ENCODE measurements around the gene PTPA. TPM values are rescaled to one million over a fixed set of nuclear protein-coding genes. Genes with fewer than 3 reads are reported as not detected.
"Not testable (repeated sequence)": the region's sequence is repeated elsewhere in the genome, so short reads cannot be mapped to it uniquely, and the experiment has no call there.

Gene PTPA
- total and polyA plus RNA-seq, 3 experiments from 2014 or later = 15.6 to 116 (median 107) TPM

DNA sequence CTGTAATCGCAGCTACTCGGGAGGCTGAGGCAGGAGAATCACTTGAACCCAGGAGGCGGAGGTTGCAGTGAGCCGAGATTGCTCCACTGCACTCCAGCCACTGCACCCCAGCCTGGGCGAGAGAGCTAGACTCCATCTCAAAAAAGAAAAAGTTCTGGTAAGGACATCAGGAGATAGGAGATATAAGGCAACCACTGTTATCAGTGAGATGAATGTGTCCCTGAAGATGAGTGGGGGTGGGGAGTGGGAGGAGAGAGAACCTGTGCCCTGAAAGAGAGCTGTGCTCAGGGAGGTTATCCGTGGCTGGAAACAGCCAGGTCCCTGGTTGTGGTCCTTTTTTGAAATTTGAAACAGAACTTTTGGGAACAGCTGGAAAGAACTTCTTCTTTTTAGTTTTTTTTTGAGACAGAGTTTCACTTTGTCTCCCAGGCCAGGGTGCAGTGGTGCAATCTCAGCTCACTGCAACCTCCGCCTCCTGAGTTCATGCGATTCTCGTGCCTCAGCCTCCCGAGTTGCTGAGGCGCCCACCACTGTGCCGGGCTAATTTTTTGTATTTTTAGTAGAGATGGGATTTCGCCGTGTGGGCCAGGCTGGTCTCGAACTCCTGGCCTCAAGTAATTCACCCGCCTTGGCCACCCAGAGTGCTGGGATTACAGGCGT lies 2.6 kb downstream of the PTPA start:
- no peak overlapping the region for H3K4me3 ChIP-seq (ENCODE audit: low read length)
- H3K27ac Mint-ChIP-seq = peak overlapping the region in 1 of 8 donors; percentile 87

DNA sequence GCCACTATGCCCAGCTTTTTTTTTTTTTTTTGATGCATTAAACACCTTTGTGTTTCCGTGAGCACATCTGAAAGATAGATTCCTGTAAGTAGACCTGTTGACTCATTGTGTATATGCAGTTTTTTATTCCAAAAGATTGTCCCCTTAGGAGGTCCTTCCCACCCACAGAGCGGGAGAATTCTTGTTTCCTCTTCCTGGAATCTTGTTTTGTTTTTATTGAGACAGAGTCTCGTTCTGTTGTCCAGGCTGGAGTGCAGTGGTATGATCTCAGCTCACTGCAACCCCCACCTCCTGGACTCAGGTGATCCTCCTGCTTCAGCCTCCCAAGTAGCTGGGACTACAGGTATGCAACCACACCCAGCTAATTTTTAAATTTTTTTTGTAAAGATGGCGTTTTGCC lies 7.6 kb downstream of the PTPA start:
- Histone ChIP-seq H3K27me3 (ENCODE audit: insufficient read depth, low read length, poor library complexity, severe bottlenecking) (no peaks in the 10 kb centered on the region), H3K36me3 (ENCODE audit: insufficient read depth, low read length) (peaks cover 16% of the 10 kb centered on the region), H3K4me1 (ENCODE audit: insufficient read depth, low read length) (peaks cover 5% of the 10 kb centered on the region), H3K4me3 (ENCODE audit: low read length) (no peak overlapping the region), H3K9me3 (ENCODE audit: low read length) (no peaks in the 10 kb centered on the region), H3K27ac (ENCODE audit: low read depth, low read length) (no peak overlapping the region)
- Mint-ChIP-seq H3K4me3 (no peak overlapping the region), H3K36me3 (peaks cover 0 to 32% (median 7%) of the 10 kb centered on the region in 3 donors), H3K9me3 (no peaks in the 10 kb centered on the region), H3K4me1 (peaks cover 11 to 19% (median 14%) of the 10 kb centered on the region in 3 donors), H3K27me3 (no peaks in the 10 kb centered on the region), H3K27ac (no peak overlapping the region)
- CTCF ChIA-PET = interaction anchor here (1.5 to 7.3 kb wide), 2 partner anchors 13 to 24 kb away, joined by 4 to 33 read pairs; no protein-coding TSS in a partner anchor
- POLR2A ChIA-PET = interaction anchor here (0.5 kb wide), 1 partner anchor 619 kb away, joined by 3 read pairs; no protein-coding TSS in a partner anchor
- no peak for DNase-seq

More for the DNA sequence above, 2.6 kb downstream of the PTPA start:
- no peak for DNase-seq
- peaks cover 0 to 10% (median 0%) of the 10 kb centered on the region in 3 donors for H3K36me3 Mint-ChIP-seq
- Histone ChIP-seq H3K27ac (ENCODE audit: low read depth, low read length) (no peak overlapping the region), H3K9me3 (ENCODE audit: low read length) (no peaks in the 10 kb centered on the region), H3K36me3 (ENCODE audit: insufficient read depth, low read length) (no peaks in the 10 kb centered on the region), H3K4me1 (ENCODE audit: insufficient read depth, low read length) (peaks cover 20% of the 10 kb centered on the region), H3K27me3 (ENCODE audit: insufficient read depth, low read length, poor library complexity, severe bottlenecking) (no peaks in the 10 kb centered on the region)
- H3K9me3 Mint-ChIP-seq = no peaks in the 10 kb centered on the region
- H3K4me1 Mint-ChIP-seq = peaks cover 24 to 49% (median 26%) of the 10 kb centered on the region in 3 donors
- ChIA-PET CTCF (interaction anchor here (1.6 to 2.6 kb wide), 2 partner anchors 18 to 25 kb away, joined by 5 to 14 read pairs; no protein-coding TSS in a partner anchor), POLR2A (no interaction called here)
- peak overlapping the region in 4 of 7 donors; percentile 15 to 73 (median 36) for H3K4me3 Mint-ChIP-seq
- H3K27me3 Mint-ChIP-seq = no peaks in the 10 kb centered on the region

DNA sequence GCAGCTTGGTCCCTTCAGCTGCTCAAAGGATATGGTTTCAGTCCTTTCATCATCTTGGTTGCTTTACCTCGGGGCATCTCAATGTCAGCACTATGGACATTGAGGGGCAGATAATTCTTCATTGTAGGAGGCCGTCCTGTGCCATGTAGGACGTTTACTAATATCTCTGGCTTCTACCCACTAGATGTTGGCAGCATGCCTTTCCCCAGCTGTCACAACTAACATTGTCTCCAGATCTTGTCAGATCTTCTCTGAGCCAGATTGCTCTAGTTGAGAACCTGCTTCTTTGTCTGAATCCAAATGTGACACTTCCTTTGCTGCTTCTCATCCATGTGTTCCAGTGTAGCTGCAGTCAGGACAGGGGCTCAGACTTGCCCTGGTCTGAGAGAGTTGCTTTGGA lies 10.3 kb downstream of the PTPA start:
- Histone ChIP-seq H3K4me3 (ENCODE audit: low read length) (no peak overlapping the region), H3K9me3 (ENCODE audit: low read length) (no peaks in the 10 kb centered on the region), H3K27me3 (ENCODE audit: insufficient read depth, low read length, poor library complexity, severe bottlenecking) (no peaks in the 10 kb centered on the region), H3K4me1 (ENCODE audit: insufficient read depth, low read length) (no peaks in the 10 kb centered on the region), H3K36me3 (ENCODE audit: insufficient read depth, low read length) (peaks cover 16% of the 10 kb centered on the region), H3K27ac (ENCODE audit: low read depth, low read length) (no peak overlapping the region)
- CTCF ChIA-PET = interaction anchor here (7.3 kb wide), 1 partner anchor 10 kb away, joined by 33 read pairs; no protein-coding TSS in a partner anchor
- Mint-ChIP-seq H3K27me3 (no peaks in the 10 kb centered on the region), H3K27ac (peak overlapping the region in 2 of 8 donors; percentile 40 to 57), H3K4me3 (no peak overlapping the region), H3K4me1 (peaks cover 0 to 4% (median 3%) of the 10 kb centered on the region in 3 donors), H3K9me3 (no peaks in the 10 kb centered on the region), H3K36me3 (peaks cover 0 to 50% (median 11%) of the 10 kb centered on the region in 3 donors)
- POLR2A ChIA-PET = no interaction called here
- DNase-seq = no peak

DNA sequence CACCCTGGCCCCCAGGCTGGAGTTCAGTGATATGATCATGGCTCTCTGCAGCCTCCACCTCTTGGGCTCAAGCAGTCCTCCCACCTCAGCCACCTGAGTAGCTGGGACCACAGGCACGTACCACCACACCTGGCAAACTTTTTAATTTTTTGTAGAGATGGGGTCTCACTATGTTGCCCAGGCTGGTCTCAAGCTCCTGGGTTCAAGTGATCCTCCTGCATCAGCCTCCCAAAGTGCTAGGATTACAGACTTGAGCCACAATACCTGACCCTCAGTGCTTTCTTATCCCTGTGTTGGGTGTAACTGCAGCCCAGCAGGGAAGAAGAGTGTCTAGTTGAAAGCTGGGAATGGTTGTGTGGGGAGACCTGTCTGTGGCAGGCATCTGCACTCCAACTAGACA lies 10.9 kb downstream of the PTPA start:
- H3K36me3 ChIP-seq (ENCODE audit: insufficient read depth, low read length) = peaks cover 16% of the 10 kb centered on the region
- H3K27me3 ChIP-seq (ENCODE audit: insufficient read depth, low read length, poor library complexity, severe bottlenecking) = no peaks in the 10 kb centered on the region
- DNase-seq = no peak
- Mint-ChIP-seq H3K27ac (no peak overlapping the region), H3K36me3 (peaks cover 0 to 56% (median 11%) of the 10 kb centered on the region in 3 donors), H3K9me3 (no peaks in the 10 kb centered on the region), H3K27me3 (no peaks in the 10 kb centered on the region), H3K4me1 (peaks cover 0 to 4% (median 3%) of the 10 kb centered on the region in 3 donors), H3K4me3 (no peak overlapping the region)
- CTCF ChIA-PET = interaction anchor here (1.3 to 7.3 kb wide), 2 partner anchors 9 to 502 kb away, joined by 3 to 33 read pairs; no protein-coding TSS in a partner anchor
- no peaks in the 10 kb centered on the region for H3K4me1 ChIP-seq (ENCODE audit: insufficient read depth, low read length)
- H3K9me3 ChIP-seq (ENCODE audit: low read length) = no peaks in the 10 kb centered on the region
- no peak overlapping the region for H3K4me3 ChIP-seq (ENCODE audit: low read length)
- POLR2A ChIA-PET = no interaction called here
- H3K27ac ChIP-seq (ENCODE audit: low read depth, low read length) = no peak overlapping the region

DNA sequence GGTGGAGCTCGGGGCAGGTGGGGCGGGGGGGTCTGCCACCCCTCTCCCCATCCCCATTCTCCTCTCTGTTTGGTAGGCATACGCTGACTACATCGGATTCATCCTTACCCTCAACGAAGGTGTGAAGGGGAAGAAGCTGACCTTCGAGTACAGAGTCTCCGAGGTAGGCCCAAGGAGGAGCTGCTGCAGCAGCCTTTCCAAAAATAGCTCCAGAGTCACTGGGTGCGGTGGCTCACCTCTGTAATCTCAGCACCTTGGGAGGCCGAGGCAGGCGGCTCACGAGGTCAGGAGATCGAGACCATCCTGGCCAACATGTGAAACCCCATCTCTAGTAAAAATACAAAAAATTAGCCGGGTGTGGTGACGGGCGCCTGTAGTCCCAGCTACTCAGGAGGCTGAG lies 11.8 kb downstream of the PTPA start:
- POLR2A ChIA-PET; H3K9me3 ChIP-seq (ENCODE audit: low read length); DNase-seq; H3K4me1 Mint-ChIP-seq; H3K9me3 Mint-ChIP-seq; H3K27ac ChIP-seq (ENCODE audit: low read depth, low read length); H3K27me3 Mint-ChIP-seq; H3K4me3 ChIP-seq (ENCODE audit: low read length); H3K4me3 Mint-ChIP-seq; H3K4me1 ChIP-seq (ENCODE audit: insufficient read depth, low read length); H3K27me3 ChIP-seq (ENCODE audit: insufficient read depth, low read length, poor library complexity, severe bottlenecking); H3K27ac Mint-ChIP-seq: not testable (repeated sequence)
- H3K36me3 Mint-ChIP-seq = peaks cover 0 to 64% (median 14%) of the 10 kb centered on the region in 3 donors
- peaks cover 24% of the 10 kb centered on the region for H3K36me3 ChIP-seq (ENCODE audit: insufficient read depth, low read length)
- CTCF ChIA-PET = interaction anchor here (0.9 to 7.3 kb wide), 4 partner anchors 8 to 501 kb away, joined by 3 to 33 read pairs (median 4); no protein-coding TSS in a partner anchor

DNA sequence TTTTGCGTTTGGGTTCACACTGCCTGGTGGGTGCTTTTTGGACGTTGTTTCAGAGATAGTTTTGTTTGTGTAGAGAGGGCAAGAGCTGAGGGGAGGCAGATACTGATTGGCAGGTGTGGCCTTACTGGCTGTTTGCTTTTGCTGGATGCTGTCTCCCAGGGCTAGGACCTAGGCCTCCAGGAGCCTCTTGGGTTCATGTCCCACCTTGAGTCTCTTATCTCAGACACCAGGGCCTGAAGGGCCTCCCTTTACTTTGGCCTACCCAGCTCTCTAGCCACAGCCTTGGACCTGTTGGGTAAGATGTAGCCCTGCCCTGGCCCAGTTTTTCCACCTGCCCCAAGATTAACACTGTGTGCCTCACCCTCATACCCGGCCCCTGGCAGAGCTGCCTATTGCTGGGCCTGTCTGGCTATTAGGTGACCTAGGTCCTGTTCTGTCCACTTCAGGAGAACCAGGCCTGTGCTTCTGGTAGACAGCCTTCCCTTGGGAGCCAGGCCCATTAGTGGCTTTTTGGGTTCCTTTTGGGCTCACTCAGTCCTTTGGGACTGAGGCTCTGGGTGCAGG lies 13.4 kb downstream of the PTPA start:
- Histone ChIP-seq H3K9me3 (ENCODE audit: low read length) (no peaks in the 10 kb centered on the region), H3K27ac (ENCODE audit: low read depth, low read length) (no peak overlapping the region), H3K27me3 (ENCODE audit: insufficient read depth, low read length, poor library complexity, severe bottlenecking) (no peaks in the 10 kb centered on the region), H3K4me3 (ENCODE audit: low read length) (no peak overlapping the region), H3K36me3 (ENCODE audit: insufficient read depth, low read length) (peaks cover 24% of the 10 kb centered on the region), H3K4me1 (ENCODE audit: insufficient read depth, low read length) (no peaks in the 10 kb centered on the region)
- Mint-ChIP-seq H3K27ac (peak overlapping the region in 1 of 8 donors; percentile 67), H3K9me3 (no peaks in the 10 kb centered on the region), H3K4me3 (no peak overlapping the region), H3K27me3 (no peaks in the 10 kb centered on the region), H3K4me1 (peaks cover 0 to 4% (median 2%) of the 10 kb centered on the region in 3 donors), H3K36me3 (peaks cover 0 to 74% (median 18%) of the 10 kb centered on the region in 3 donors)
- ChIA-PET CTCF (interaction anchor here (1.2 to 2.1 kb wide), 2 partner anchors 12 to 15 kb away, joined by 4 to 14 read pairs; no protein-coding TSS in a partner anchor), POLR2A (no interaction called here)
- no peak for DNase-seq

DNA sequence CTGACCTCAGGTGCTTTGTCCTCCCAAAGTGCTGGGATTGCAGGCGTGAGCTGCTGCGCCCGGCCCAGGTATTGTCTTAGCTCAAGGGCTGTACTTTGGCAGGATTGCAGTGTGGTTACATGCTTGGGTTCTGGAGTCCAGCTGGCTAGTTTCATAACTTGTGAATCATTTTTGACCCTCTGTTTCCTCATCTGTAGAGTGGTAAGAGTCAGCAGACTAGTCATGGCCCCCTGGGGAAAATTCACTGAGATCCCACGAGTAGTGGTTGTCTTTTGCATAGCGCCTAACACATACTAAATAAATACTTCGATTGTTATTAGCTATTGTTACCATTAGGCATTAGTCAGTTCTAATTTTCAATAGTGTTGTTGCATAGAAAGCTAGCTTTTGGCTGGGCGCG lies 14.3 kb downstream of the PTPA start:
- ChIA-PET CTCF (interaction anchor here (1.2 to 2.1 kb wide), 2 partner anchors 14 to 17 kb away, joined by 5 to 14 read pairs; no protein-coding TSS in a partner anchor), POLR2A (no interaction called here)
- H3K9me3 ChIP-seq (ENCODE audit: low read length) = no peaks in the 10 kb centered on the region
- H3K27me3 ChIP-seq (ENCODE audit: insufficient read depth, low read length, poor library complexity, severe bottlenecking) = no peaks in the 10 kb centered on the region
- Mint-ChIP-seq H3K4me1 (peaks cover 0 to 4% (median 0%) of the 10 kb centered on the region in 3 donors), H3K27me3 (no peaks in the 10 kb centered on the region), H3K27ac (no peak overlapping the region), H3K9me3 (no peaks in the 10 kb centered on the region), H3K4me3 (no peak overlapping the region), H3K36me3 (peaks cover 0 to 76% (median 18%) of the 10 kb centered on the region in 3 donors)
- DNase-seq = no peak
- H3K4me1 ChIP-seq (ENCODE audit: insufficient read depth, low read length) = no peaks in the 10 kb centered on the region
- H3K4me3 ChIP-seq (ENCODE audit: low read length) = no peak overlapping the region
- H3K36me3 ChIP-seq (ENCODE audit: insufficient read depth, low read length) = peaks cover 25% of the 10 kb centered on the region
- H3K27ac ChIP-seq (ENCODE audit: low read depth, low read length) = no peak overlapping the region

All from CD8-positive, alpha-beta memory T cell (primary cell).